Transverse colon (tissue), 4 donors: ENCODE measurements around the gene FBXO42.

Experiments
- POLR2A ChIP-seq: fragments of 450-650 bp; IDR thresholded peaks from one replicate; pipeline ENCODE4 v1.6.1; 2016; ENCODE audit warnings: antibody characterized with exemption, mild to moderate bottlenecking, moderate library complexity
- POLR2AphosphoS5 ChIP-seq, 3 donors: sonication (generic); formaldehyde crosslinking; IDR thresholded peaks; one replicate each; pipeline ENCODE4 v1.6.1; 2016; ENCODE audit warnings: antibody characterized with exemption in 3 of 3
- TF ChIP-seq, protein P1 (sequence below), 5 experiments: fragments of 200-600 bp in 3 of 5; fragments of 450-650 bp in 2 of 5; sonication (generic) in 3 of 5; IDR thresholded peaks; 1 replicate in 2 of 5; 2 replicates in 3 of 5; pipeline ENCODE4 v1.5.1; 2016 to 2017; ENCODE audit warnings: antibody characterized with exemption in 5 of 5, inconsistent platforms in 3 of 5, mild to moderate bottlenecking in 2 of 5, moderate library complexity in 1 of 5

DNA sequence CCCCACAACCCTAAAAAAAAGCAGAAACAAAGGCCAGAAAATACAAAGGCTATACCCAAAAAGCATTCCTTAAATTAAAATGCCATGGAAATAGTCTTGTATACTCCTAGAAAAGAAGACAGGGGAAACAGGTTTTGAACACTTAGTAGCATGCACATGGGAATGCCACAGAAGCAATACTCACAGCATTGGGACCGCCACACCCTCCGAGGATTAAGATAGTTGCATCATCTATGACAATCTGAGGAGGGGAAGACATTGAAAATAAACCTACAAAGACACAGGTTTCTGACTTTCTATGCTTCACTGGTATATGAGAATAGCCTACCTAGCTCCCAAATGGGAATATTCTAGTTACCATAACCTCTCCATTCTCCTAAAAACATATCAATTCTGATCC lies 99.4 kb downstream of the FBXO42 start:
- TF ChIP-seq, protein P1, sequence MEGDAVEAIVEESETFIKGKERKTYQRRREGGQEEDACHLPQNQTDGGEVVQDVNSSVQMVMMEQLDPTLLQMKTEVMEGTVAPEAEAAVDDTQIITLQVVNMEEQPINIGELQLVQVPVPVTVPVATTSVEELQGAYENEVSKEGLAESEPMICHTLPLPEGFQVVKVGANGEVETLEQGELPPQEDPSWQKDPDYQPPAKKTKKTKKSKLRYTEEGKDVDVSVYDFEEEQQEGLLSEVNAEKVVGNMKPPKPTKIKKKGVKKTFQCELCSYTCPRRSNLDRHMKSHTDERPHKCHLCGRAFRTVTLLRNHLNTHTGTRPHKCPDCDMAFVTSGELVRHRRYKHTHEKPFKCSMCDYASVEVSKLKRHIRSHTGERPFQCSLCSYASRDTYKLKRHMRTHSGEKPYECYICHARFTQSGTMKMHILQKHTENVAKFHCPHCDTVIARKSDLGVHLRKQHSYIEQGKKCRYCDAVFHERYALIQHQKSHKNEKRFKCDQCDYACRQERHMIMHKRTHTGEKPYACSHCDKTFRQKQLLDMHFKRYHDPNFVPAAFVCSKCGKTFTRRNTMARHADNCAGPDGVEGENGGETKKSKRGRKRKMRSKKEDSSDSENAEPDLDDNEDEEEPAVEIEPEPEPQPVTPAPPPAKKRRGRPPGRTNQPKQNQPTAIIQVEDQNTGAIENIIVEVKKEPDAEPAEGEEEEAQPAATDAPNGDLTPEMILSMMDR (IDR thresholded peaks at IDR 0.05): no peak
- TF ChIP-seq POLR2AphosphoS5 (IDR thresholded peaks at IDR 0.05): no peak
- TF ChIP-seq POLR2A: no peak
